NCI-H2081 treated with DMSO at 0.1 percent for 48 hours (cell line): ENCODE measurements around the gene TRAM1L1.
A peak's percentile ranks its signal among the peaks of the same experiment; 100 is the strongest.

Experiments used
- DNase-seq: peaks from one replicate; lab custom pipeline; 2025; lab: John Stamatoyannopoulos, UW

The TRAM1L1 gene

GRCh38 chr4:117084866-117085701, at the start of gene TRAM1L1:
Gene TRAM1L1, minus strand, starts transcription at chr4:117085576. Its CDS starts 183 bp downstream, at chr4:117085393.
- DNase-seq = peak; percentile 3

GRCh38 chr4:117134386-117134785, 49.0 kb upstream of the TRAM1L1 start:
- no peak for DNase-seq

DNA sequence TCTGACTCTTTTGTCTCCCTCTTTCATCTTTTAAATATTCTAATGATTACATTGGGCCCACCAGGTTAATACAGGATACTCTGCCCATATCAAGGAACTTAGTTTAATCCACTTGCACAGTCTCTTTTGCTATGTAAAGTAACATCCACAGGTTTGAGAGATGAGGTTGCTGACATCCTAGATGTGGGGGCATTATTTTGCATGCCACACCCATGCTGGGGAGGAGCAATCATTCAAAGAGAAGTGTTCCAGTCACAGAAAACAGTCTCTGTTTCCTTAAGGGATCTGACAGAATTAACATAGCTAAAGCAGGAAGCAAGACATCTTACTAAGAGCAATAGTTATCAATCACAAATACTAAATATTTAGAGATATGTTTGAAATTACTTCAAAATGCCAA, 11.5 kb upstream of the TRAM1L1 start:
- no peak for DNase-seq

- DNase-seq = no peak
Measured at GRCh38 chr4:117096462-117096861, 11.1 kb upstream of the TRAM1L1 start.

- DNase-seq = no peak
Measured at GRCh38 chr4:117093571-117093970, 8.2 kb upstream of the TRAM1L1 start.

DNA sequence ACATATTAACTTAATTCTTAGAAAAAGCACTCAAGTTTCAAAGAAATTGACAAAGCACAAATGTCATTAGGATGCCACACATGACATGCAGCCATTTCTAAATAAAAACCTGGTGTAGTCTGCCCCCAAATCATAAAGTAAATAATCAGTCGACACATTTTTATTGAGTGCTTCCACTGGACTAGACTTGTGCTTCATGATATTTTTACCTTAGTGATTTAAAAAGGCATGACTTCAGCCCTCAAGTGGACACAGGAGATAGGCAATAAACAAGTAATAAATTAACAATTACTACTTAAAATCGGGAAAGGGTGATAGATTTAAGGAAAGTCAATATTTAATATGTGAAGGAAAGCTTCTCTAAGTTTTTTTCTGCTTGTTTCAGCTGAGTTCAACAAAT, 7.6 kb downstream of the TRAM1L1 start:
- DNase-seq = no peak

- no peak for DNase-seq
Measured at GRCh38 chr4:117068120-117068519, 17.3 kb downstream of the TRAM1L1 start.

DNA sequence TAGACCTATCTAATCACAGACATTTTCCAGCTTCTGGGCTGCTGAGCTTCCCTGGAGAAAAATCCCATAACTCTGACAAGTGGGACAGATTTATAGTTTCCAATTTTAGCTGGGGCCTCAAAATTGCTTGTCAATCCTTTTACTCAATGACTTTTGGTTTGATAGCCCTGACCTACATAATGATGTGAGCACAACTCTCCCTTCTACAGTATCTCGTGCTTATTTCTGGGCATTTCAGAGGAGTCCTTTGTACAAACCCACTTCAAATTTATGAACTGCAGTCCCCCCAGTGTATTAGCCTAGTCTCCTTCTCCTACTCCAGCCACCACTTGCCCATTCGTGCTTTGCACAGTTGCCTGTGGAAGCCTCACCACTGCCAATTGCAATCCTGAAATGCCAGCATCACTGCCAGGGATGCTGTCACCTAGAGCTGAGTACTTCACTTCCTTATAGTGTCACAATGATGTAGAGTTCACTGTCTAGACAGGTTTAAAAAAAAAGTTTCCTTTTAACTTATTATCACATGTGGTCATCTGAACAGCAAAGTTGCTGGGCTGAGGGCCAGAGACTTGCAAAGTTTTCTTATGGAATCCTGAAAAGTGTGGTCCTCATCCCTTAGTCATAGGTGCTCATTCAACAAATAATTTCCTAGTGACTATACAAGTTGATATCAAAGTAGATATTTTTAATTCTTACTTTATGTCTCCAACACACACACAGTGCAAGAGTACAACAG, 21.2 kb downstream of the TRAM1L1 start:
- no peak for DNase-seq

DNA sequence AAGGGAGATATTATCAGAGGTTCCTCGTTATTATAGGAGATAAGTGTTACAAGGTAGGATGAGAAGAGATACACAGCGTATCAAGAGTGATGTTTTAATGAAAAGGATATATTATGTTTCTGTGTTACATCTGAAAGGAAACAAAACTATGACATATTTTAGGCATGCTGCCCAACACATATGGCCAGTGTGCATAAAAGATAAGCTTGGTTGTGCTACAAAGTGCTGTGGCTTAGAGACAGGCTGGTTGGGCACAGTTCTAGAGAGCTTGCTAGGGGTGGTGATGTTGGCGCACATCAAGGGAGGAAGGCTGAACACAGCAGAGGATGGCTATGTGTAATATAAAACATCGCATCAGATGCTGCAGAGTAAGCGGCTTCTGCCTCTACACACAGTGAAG, 42.4 kb downstream of the TRAM1L1 start:
- DNase-seq = no peak
